Measurements from ENCODE around the gene RFC4. TPM values are rescaled to one million over a fixed set of nuclear protein-coding genes. Genes with fewer than 3 reads are reported as not detected.

RFC4 gene
- total RNA-seq, 2 donors from 2014 or later, result 112 to 141 TPM

DNA sequence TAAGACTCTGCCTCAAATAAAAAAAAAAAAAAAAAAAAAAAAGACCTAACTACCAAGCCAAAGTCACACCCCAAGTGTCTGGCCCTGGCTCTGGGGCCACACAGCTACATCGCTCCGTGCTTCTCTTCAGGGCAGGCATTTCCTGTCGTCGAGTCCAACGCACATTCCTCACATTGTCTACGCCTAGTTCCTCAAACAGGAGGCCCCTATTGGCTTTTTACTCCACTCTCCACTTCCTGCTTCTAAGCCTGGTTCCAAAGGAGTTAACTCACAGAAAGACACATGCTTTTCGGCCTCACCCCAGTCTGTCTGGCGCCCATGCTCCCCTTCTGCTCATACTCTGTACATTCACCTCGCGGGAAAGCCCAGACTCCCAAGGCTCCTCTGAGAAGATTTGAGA lies 60.3 kb downstream of the RFC4 start:
- H3K4me1 Mint-ChIP-seq (ENCODE audit: low read depth), result peaks cover 6% of the 10 kb centered on the region
- H3K4me3 Mint-ChIP-seq, result no peak overlapping the region
- ATAC-seq (replicated peaks in 1 of 2) (no peak), DNase-seq (no peak)
- H3K9me3 Mint-ChIP-seq, result no peaks in the 10 kb centered on the region
- peaks cover 1 to 2% of the 10 kb centered on the region in 2 donors for H3K36me3 Mint-ChIP-seq (ENCODE audit: insufficient read depth in 2 of 2)
- H3K27ac Mint-ChIP-seq, result no peak overlapping the region
- no peaks in the 10 kb centered on the region for H3K27me3 Mint-ChIP-seq (ENCODE audit: low read depth)

DNA sequence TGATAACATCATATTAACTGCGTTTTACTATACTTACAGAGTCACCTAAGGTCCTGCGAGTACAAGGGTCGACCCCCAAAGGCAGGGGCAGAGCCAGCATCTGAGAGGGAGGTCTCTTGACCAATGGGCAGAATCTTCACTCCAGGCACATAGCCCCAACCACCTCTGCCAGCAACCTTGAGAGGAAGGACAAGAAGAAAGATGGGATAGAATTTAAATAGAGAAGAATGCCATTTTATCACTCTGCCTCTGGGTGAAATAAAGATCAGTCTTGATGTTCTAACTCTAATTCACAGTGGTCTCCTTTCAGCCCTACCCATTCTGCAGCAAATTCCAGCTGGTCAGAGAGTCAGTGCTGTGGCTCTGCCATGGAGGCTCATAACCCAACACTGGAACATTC lies 62.6 kb downstream of the RFC4 start:
- Mint-ChIP-seq H3K27me3 (ENCODE audit: low read depth) (no peaks in the 10 kb centered on the region), H3K9me3 (no peaks in the 10 kb centered on the region), H3K4me3 (no peak overlapping the region), H3K36me3 (ENCODE audit: insufficient read depth in 2 of 2) (peaks cover 1 to 2% of the 10 kb centered on the region in 2 donors), H3K4me1 (ENCODE audit: low read depth) (peaks cover 6% of the 10 kb centered on the region), H3K27ac (no peak overlapping the region)
- ATAC-seq (replicated peaks in 1 of 2) (no peak), DNase-seq (no peak)

DNA sequence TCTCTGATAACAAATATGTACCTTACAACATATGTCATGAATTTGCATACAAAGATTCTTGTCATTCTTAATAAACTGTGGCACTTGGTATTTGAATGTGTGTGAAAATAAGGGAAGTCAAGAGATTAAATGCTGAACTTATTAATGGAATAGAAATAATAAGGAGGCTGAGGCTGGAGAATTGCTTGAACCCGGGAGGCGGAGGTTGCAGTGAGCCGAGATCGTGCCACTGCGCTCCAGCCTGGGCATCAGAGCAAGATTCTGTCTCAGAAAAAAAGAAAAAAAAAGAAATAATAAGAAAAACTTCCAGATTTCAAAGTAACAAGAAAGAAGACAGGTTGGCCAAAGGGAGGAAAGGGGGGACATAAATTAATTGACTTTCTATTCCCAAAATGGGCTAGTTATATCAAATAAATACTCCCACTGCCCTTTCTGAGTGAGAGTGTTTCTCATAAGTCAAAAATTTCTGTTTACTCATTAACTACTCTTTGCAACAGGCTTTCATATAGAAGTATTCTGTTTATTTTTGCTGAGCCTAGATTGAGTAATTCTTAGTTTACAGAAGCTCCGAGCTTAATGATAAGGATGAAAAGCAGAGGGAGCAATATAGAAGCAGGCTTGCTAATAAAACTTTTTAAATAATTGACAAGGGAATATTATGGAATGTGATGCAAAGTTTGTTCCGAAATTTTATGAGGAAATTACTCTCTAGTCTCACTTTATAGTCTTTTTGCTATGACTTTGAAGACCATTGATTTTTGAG lies 63.5 kb downstream of the RFC4 start:
- Mint-ChIP-seq H3K36me3 (ENCODE audit: insufficient read depth in 2 of 2) (peaks cover 1 to 2% of the 10 kb centered on the region in 2 donors), H3K27ac (no peak overlapping the region), H3K27me3 (ENCODE audit: low read depth) (no peaks in the 10 kb centered on the region), H3K4me3 (no peak overlapping the region), H3K9me3 (no peaks in the 10 kb centered on the region), H3K4me1 (ENCODE audit: low read depth) (peaks cover 6% of the 10 kb centered on the region)
- ATAC-seq (replicated peaks in 1 of 2), result no peak
- DNase-seq, result no peak

Other genes starting within 250 kb of the RFC4 start
- gene TBCCD1, start 239.1 kb downstream of the RFC4 start, total RNA-seq, result 10 to 100 TPM; 13.6 to 16.2 TPM
- 10 to 100 TPM; 29.7 to 34.2 TPM for gene DNAJB11, start 235.8 kb downstream of the RFC4 start, total RNA-seq
- gene AHSG, start 193.4 kb downstream of the RFC4 start, total RNA-seq, result under 1 TPM in 1 of 2 donors, not detected in 1; 0.14 TPM
- gene FETUB, start 166.1 kb downstream of the RFC4 start, total RNA-seq, result not detected
- not detected for gene HRG, start 140.5 kb downstream of the RFC4 start, total RNA-seq
- not detected for gene KNG1, start 89.1 kb downstream of the RFC4 start, total RNA-seq
- gene EIF4A2, start 22.9 kb downstream of the RFC4 start, total RNA-seq, result 100 to 1,000 TPM; 353 to 492 TPM
- gene ADIPOQ, start 36.2 kb upstream of the RFC4 start, total RNA-seq, result under 1 TPM in 1 of 2 donors, not detected in 1; 0.05 TPM
- gene ST6GAL1, start 124.0 kb upstream of the RFC4 start, total RNA-seq, result 100 to 1,000 TPM in 1 of 2 donors, 10 to 100 TPM in 1; 98.1 to 104 TPM